HEK293T (cell line): ENCODE data around the gene PCDH19.

Source experiments
- CTCF ChIA-PET: fragments of 350-600 bp; formaldehyde crosslinking; extraction: SDS; loops from one replicate; lab custom pipeline; 2021; ENCODE audit warnings: antibody characterized with exemption, inconsistent platforms; lab: Yijun Ruan, JAX
- POLR2A ChIA-PET: fragments of 350-600 bp; formaldehyde crosslinking; extraction: SDS; loops from one replicate; lab custom pipeline; 2020; ENCODE audit warnings: antibody characterized with exemption, inconsistent platforms; lab: Yijun Ruan, JAX
- DNase-seq: peaks from one replicate; pipeline ENCODE4 v3.0.0; 2012; ENCODE audit warnings: mixed read lengths; ENCODE audit errors: extremely low spot score
- ARNT ChIP-seq: fragments of 450-650 bp; IDR thresholded peaks from 2 replicates; pipeline ENCODE4 v1.6.1; 2017; ENCODE audit warnings: mild to moderate bottlenecking
- BHLHE40 ChIP-seq: fragments of 450-650 bp; IDR thresholded peaks from 2 replicates; pipeline ENCODE4 v1.6.1; 2016; ENCODE audit warnings: mild to moderate bottlenecking, moderate library complexity, borderline replicate concordance
- CTBP1 ChIP-seq: fragments of 450-650 bp; IDR thresholded peaks from 2 replicates; pipeline ENCODE4 v1.6.1; 2016; ENCODE audit warnings: borderline replicate concordance
- ELF4 ChIP-seq: fragments of 450-650 bp; IDR thresholded peaks from 2 replicates; pipeline ENCODE4 v1.6.1; 2017; ENCODE audit warnings: antibody characterized with exemption
- FOXA1 ChIP-seq: fragments of 450-650 bp; IDR thresholded peaks from 2 replicates; pipeline ENCODE4 v1.6.1; 2016; ENCODE audit warnings: mild to moderate bottlenecking
- FOXK2 ChIP-seq: fragments of 450-650 bp; IDR thresholded peaks from 2 replicates; pipeline ENCODE4 v1.6.1; 2016; ENCODE audit warnings: mild to moderate bottlenecking
- FOXM1 ChIP-seq: fragments of 450-650 bp; IDR thresholded peaks from 2 replicates; pipeline ENCODE4 v1.6.1; 2017; ENCODE audit warnings: mild to moderate bottlenecking, borderline replicate concordance
- HDGF ChIP-seq: fragments of 450-650 bp; IDR thresholded peaks from 2 replicates; pipeline ENCODE4 v1.6.1; 2017; ENCODE audit warnings: antibody characterized with exemption, borderline replicate concordance
- L3MBTL2 ChIP-seq: fragments of 450-650 bp; conservative IDR thresholded peaks from 2 replicates; pipeline ENCODE4 v1.6.1; 2016; ENCODE audit warnings: mild to moderate bottlenecking
- LEF1 ChIP-seq: fragments of 450-650 bp; IDR thresholded peaks from 2 replicates; pipeline ENCODE4 v1.6.1; 2017; ENCODE audit warnings: mild to moderate bottlenecking, borderline replicate concordance
- NFRKB ChIP-seq: fragments of 450-650 bp; IDR thresholded peaks from 2 replicates; pipeline ENCODE4 v1.6.1; 2016; ENCODE audit warnings: mild to moderate bottlenecking, moderate library complexity
- SP1 ChIP-seq: fragments of 450-650 bp; IDR thresholded peaks from 2 replicates; pipeline ENCODE4 v1.6.1; 2017
- SUZ12 ChIP-seq: fragments of 450-650 bp; IDR thresholded peaks from 2 replicates; pipeline ENCODE4 v1.6.1; 2016; ENCODE audit warnings: mild to moderate bottlenecking
- TARDBP ChIP-seq: fragments of 450-650 bp; IDR thresholded peaks from 2 replicates; pipeline ENCODE4 v1.6.1; 2016
- ZNF384 ChIP-seq: fragments of 450-650 bp; IDR thresholded peaks from 2 replicates; pipeline ENCODE4 v1.6.1; 2016
- TF ChIP-seq, protein P1 (sequence below): fragments of 450-650 bp; IDR thresholded peaks from 2 replicates; pipeline ENCODE4 v1.6.1; 2016

The PCDH19 gene

DNA sequence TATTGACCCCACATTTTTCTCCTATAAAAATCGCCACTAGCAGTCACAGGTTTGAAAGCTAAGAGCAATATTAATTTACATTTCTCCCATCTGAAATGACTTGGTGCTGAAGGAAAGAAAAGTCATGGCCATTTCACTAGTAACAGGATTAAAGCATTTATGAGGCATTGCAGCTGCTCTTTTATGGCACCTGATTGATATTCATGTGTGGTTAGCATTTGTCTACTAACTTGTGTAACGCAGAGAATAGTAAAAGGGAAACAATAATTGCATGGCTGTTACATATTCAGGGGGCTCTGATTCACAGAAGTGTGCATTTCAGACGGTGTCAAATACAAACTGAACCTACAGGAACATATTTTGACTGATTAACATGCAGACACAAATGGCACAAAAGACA is 5.2 kb downstream of the PCDH19 start:
- no peak for DNase-seq
- CTCF ChIA-PET = no interaction called here

DNA sequence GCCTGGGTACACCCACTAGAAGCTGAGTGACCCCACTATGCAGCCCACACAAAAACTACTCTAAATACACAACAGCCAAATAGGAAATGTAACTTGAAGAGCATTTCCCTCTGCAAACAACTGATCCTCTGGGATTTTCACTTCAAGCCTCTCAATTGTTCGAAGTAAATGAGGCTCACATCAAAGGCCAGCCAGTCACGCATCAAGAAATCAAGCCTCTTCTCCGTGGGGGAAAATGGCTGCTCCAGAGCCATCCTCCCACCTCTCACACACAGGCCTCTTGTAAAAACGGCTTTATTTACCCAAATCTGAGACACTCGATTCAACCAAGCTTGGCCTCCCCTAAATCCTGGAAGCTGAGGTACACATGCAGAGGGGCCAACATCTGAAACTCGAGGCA is 14.3 kb downstream of the PCDH19 start:
- TF ChIP-seq ZNF384 = no peak
- TF ChIP-seq LEF1 = no peak
- no peak for TF ChIP-seq HDGF
- TF ChIP-seq ARNT = no peak
- TF ChIP-seq, protein P1, sequence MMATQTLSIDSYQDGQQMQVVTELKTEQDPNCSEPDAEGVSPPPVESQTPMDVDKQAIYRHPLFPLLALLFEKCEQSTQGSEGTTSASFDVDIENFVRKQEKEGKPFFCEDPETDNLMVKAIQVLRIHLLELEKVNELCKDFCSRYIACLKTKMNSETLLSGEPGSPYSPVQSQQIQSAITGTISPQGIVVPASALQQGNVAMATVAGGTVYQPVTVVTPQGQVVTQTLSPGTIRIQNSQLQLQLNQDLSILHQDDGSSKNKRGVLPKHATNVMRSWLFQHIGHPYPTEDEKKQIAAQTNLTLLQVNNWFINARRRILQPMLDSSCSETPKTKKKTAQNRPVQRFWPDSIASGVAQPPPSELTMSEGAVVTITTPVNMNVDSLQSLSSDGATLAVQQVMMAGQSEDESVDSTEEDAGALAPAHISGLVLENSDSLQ = no peak
- no peak for TF ChIP-seq TARDBP
- no peak for TF ChIP-seq BHLHE40
- no peak for TF ChIP-seq L3MBTL2
- no peak for TF ChIP-seq FOXA1
- TF ChIP-seq CTBP1 = no peak
- TF ChIP-seq FOXK2 = no peak
- no peak for TF ChIP-seq SP1
- TF ChIP-seq NFRKB = no peak
- TF ChIP-seq ELF4 = no peak
- no peak for TF ChIP-seq FOXM1
- no peak for TF ChIP-seq SUZ12
- ChIA-PET POLR2A (no interaction called here), CTCF (no interaction called here)
- no peak for DNase-seq

More for the DNA sequence above, 5.2 kb downstream of the PCDH19 start:
- TF ChIP-seq FOXM1 = no peak
- POLR2A ChIA-PET = no interaction called here

DNA sequence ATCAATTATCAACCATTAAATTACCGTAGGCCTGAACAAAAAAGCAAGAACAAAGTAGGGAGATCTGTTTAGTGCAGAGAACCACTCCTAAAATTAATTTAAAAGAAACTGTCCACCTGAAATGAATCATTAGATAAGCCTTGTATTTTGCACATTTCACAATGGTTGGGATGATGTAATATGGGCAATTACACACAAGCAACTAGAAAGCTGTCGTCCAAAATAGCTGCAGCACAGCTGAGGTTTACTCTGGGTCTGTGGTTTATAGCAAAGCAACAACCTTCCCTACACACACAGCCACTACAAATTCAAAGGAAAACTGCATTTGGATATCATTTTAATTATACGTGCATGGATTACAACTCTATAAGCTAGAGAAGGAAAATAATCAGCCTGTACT is 28.5 kb downstream of the PCDH19 start:
- ChIA-PET POLR2A (no interaction called here), CTCF (interaction anchor here (0.9 to 1.5 kb wide), 2 partner anchors 13 to 32 kb away, joined by 3 to 5 read pairs; no protein-coding TSS in a partner anchor)
- DNase-seq = no peak
- no peak for TF ChIP-seq LEF1
- TF ChIP-seq FOXA1 = no peak

DNA sequence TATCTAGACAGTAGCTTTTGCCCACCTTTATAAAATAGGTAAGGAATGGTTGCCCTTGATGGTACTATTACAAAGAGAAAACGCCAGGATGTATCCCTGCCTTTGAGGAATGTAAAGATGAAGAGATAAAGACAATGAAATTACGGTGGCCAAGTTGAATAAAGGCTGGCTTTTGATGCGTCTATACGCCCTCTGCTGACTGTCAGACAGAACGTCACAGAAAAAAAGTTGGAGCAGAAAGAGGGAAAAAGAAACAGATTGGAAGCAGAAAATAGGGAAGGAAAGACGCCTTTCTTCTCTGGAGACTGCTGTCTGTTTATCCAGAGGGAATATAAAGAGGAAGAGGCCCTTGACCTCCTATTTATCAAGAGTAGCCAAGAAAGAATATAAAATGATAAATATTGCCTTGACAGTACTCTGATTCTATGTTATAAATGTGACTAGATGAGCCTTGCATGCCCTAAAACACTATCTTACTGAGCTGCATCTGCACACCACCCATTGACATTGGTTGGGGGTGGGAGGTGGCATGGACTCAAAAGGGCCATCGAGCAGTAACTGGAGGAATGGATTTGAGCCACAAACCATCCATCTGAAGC is 30.6 kb downstream of the PCDH19 start:
- ChIA-PET POLR2A (no interaction called here), CTCF (interaction anchor here (0.6 to 2.8 kb wide), 6 partner anchors 11 to 1661 kb away, joined by 3 to 30 read pairs (median 4); no protein-coding TSS in a partner anchor)
- peak; percentile 40 for DNase-seq
- TF ChIP-seq ZNF384 = no peak
- no peak for TF ChIP-seq ARNT
- TF ChIP-seq BHLHE40 = no peak
- TF ChIP-seq SUZ12 = no peak
- TF ChIP-seq, protein P1 = peak; percentile 14; the same call in 1 of the 2 replicates
- no peak for TF ChIP-seq FOXK2

DNA sequence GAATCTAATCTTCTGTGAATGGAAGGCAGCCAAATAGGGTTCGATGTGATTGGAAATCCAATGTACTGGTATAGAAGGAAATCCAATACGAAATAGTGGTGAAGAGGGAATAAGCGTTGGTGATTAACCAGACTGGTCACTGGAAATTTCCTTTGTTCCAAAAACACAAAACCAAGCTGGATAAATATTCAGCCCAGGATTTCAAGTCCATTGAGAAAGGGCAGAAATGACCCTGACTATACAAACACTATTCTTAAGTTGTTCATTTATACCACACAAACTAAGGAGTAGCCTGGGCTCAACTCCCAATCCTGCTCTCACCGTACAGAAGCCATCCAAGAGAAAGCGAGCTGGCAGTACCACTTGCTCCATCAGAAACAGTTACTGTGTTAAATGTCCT is 32.2 kb downstream of the PCDH19 start:
- no peak for DNase-seq
- CTCF ChIA-PET = interaction anchor here (1.2 to 2.8 kb wide), 3 partner anchors 10 to 14 kb away, joined by 3 to 30 read pairs (median 14); no protein-coding TSS in a partner anchor
- POLR2A ChIA-PET = no interaction called here
- TF ChIP-seq LEF1 (no peak), BHLHE40 (no peak), ELF4 (no peak), NFRKB (no peak), ZNF384 (no peak), TARDBP (no peak), FOXK2 (no peak), HDGF (no peak), FOXM1 (no peak), SUZ12 (no peak), ARNT (no peak), SP1 (no peak), CTBP1 (no peak), L3MBTL2 (no peak)
- TF ChIP-seq, protein P1 = no peak

DNA sequence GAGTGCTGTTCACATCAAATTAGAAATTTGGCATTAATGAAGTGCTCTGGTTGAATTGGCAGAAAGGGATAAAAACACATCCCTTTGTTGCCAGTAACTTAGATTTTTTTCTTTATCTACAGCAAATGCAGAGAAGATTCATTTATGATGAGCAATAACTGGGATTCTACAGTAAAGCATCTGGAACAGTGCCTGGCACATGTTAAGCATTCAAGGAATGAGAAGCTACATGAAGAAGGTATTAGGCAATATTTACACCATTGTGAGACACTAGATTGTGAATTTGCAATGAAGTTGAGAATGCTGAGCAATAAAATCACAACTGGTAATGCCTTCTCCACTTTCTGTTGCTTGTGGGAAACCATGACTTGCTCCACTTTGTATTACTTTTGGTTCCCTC is 33.5 kb downstream of the PCDH19 start:
- no peak for DNase-seq
- TF ChIP-seq SUZ12 = no peak
- no peak for TF ChIP-seq LEF1
- TF ChIP-seq NFRKB = no peak
- TF ChIP-seq ZNF384 = no peak
- no peak for TF ChIP-seq BHLHE40
- TF ChIP-seq ELF4 = no peak
- no peak for TF ChIP-seq CTBP1
- no peak for TF ChIP-seq ARNT
- no peak for TF ChIP-seq SP1
- no peak for TF ChIP-seq FOXM1
- TF ChIP-seq FOXK2 = no peak
- CTCF ChIA-PET = interaction anchor here (0.7 kb wide), 1 partner anchor 14 kb away, joined by 3 read pairs; no protein-coding TSS in a partner anchor
- POLR2A ChIA-PET = no interaction called here

DNA sequence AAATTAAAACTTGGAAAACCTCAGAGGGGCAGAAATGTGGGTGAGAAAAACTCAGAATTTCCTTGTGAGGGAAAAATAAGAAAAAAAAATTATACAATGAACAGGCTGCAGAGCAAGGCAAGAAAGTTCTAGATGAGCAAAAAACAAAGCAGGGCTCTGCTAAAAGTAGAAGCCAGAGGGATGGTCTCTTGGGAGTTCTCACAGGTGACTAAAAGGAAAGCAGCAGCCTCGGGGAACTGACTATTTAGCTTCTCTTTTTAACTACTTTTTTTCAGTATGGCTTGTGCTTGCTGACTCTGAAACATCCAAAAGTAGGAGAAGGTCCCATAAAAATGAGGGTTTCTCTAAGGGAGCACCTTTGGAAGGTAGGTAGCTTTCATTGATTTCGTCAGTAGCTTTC is 36.4 kb downstream of the PCDH19 start:
- POLR2A ChIA-PET = no interaction called here
- CTCF ChIA-PET = no interaction called here
- TF ChIP-seq NFRKB (no peak), FOXA1 (no peak)
- no peak for DNase-seq
